K562 (cell line): Measurements from ENCODE around the gene XPC. TPM values are rescaled to one million over a fixed set of nuclear protein-coding genes. Genes with fewer than 3 reads are reported as not detected.

ENCODE experiments used
- AFF1 ChIP-seq, 2 experiments: fragments of 450-650 bp; IDR thresholded peaks; 2 replicates each; pipeline ENCODE4 v1.6.1; 2018; ENCODE audit warnings: mild to moderate bottlenecking in 2 of 2, low read depth in 1 of 2; ENCODE audit not compliant: partially characterized antibody in 2 of 2
- ARHGAP35 ChIP-seq: fragments of 450-650 bp; IDR thresholded peaks from 2 replicates; pipeline ENCODE4 v1.6.1; 2018; ENCODE audit not compliant: partially characterized antibody
- CSDE1 ChIP-seq, 2 experiments: fragments of 450-650 bp; IDR thresholded peaks; 2 replicates each; pipeline ENCODE4 v1.6.1; 2016; ENCODE audit warnings: mild to moderate bottlenecking in 1 of 2
- CTBP1 ChIP-seq: fragments of 450-650 bp; IDR thresholded peaks from 2 replicates; pipeline ENCODE4 v1.6.1; 2016; ENCODE audit warnings: borderline replicate concordance
- E4F1 ChIP-seq: fragments of 250-450 bp; sonication (Bioruptor Pico); IDR thresholded peaks from 2 replicates; pipeline ENCODE4 v1.5.0; 2021; ENCODE audit warnings: mild to moderate bottlenecking, borderline replicate concordance
- NFE2 ChIP-seq: IDR thresholded peaks from 2 replicates; pipeline ENCODE4 v1.6.1; 2014; ENCODE audit warnings: antibody characterized with exemption, low read depth
- ZNF431 ChIP-seq: sonication (generic); formaldehyde crosslinking; IDR thresholded peaks from 2 replicates; pipeline ENCODE4 v1.8.0; 2022; ENCODE audit warnings: mild to moderate bottlenecking, missing genetic modification reagents
- polyA plus RNA-seq, 8 experiments: library from polyadenylated mRNA; depleted of rRNA in 4 of 8; stranded (reverse) in 5 of 8; unstranded in 3 of 8; fragments of >200 nt; fragmentation: Nextera tagmentation in 2 of 8; fragmentation: Illumina TruSeq in 1 of 8; extraction: Ambion mirVana in 2 of 8; extraction: Trizol in 1 of 8; gene quantifications; 2 replicates each; pipeline versions ENCODE4 v1.2.1 to v1.2.3, GENCODE V29; 2011 to 2014; ENCODE audit warnings: inconsistent platforms in 1 of 8, missing spikeins in 1 of 8
- total RNA-seq, 7 experiments: library from RNA; depleted of rRNA in 6 of 7; stranded (reverse); fragments of >200 nt in 6 of 7; fragmentation: Illumina TruSeq in 2 of 7; extraction: Trizol in 2 of 7; gene quantifications; 2 replicates each; pipeline versions ENCODE4 v1.2.1 to v1.2.3, GENCODE V29; 2011 to 2021; ENCODE audit warnings: low replicate concordance in 1 of 7
- TF ChIP-seq, protein P1 (sequence below), 2 experiments: fragments of 450-650 bp in 1 of 2; sonication (generic) in 1 of 2; formaldehyde crosslinking in 1 of 2; IDR thresholded peaks; 2 replicates each; pipeline versions ENCODE4 v1.7.1 to v1.9.0; 2016 to 2022; ENCODE audit warnings: inconsistent platforms in 1 of 2, mild to moderate bottlenecking in 1 of 2, missing genetic modification reagents in 1 of 2
- TF ChIP-seq, protein P2 (sequence below), 2 experiments: fragments of 450-650 bp; conservative IDR thresholded peaks; 2 replicates each; pipeline ENCODE4 v1.6.1; 2017; ENCODE audit warnings: mild to moderate bottlenecking in 2 of 2, moderate library complexity in 2 of 2

Gene XPC
- total and polyA plus RNA-seq, 9 of the 15 experiments (the other 6 are each of a cell fraction or from before 2014, with no cell fraction given) = 3.8 to 54.7 (median 41.3) TPM

DNA sequence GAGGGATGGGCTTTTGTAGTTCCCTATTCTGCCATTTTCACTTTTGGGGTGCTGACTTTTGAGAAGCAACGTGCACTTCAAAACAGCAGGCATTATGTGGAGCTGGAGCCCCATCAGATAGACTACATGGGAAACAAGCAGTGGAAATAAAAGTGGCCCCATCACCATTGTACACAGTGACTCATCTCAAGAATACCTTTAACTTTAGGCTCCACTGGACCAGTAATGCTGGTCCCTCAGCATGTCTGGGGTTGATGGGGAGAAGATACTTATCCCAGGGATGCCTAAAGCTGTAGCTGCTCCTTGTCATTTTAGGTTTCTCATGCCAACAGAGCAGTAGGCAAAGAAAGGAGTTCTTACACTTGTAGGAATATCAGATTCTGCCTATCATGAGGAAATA is 45.2 kb upstream of the XPC start (continued):
- TF ChIP-seq, protein P1, sequence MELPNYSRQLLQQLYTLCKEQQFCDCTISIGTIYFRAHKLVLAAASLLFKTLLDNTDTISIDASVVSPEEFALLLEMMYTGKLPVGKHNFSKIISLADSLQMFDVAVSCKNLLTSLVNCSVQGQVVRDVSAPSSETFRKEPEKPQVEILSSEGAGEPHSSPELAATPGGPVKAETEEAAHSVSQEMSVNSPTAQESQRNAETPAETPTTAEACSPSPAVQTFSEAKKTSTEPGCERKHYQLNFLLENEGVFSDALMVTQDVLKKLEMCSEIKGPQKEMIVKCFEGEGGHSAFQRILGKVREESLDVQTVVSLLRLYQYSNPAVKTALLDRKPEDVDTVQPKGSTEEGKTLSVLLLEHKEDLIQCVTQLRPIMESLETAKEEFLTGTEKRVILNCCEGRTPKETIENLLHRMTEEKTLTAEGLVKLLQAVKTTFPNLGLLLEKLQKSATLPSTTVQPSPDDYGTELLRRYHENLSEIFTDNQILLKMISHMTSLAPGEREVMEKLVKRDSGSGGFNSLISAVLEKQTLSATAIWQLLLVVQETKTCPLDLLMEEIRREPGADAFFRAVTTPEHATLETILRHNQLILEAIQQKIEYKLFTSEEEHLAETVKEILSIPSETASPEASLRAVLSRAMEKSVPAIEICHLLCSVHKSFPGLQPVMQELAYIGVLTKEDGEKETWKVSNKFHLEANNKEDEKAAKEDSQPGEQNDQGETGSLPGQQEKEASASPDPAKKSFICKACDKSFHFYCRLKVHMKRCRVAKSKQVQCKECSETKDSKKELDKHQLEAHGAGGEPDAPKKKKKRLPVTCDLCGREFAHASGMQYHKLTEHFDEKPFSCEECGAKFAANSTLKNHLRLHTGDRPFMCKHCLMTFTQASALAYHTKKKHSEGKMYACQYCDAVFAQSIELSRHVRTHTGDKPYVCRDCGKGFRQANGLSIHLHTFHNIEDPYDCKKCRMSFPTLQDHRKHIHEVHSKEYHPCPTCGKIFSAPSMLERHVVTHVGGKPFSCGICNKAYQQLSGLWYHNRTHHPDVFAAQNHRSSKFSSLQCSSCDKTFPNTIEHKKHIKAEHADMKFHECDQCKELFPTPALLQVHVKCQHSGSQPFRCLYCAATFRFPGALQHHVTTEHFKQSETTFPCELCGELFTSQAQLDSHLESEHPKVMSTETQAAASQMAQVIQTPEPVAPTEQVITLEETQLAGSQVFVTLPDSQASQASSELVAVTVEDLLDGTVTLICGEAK (IDR thresholded peaks at IDR 0.05) = peak; percentile 5; the same call in 1 of the 2 replicates
- TF ChIP-seq, protein P1 (CRISPR knock-in tag; IDR thresholded peaks at IDR 0.05) = no peak
- peak; percentile 52; the same call in 1 of the 2 replicates for TF ChIP-seq NFE2
- TF ChIP-seq, protein P2, sequence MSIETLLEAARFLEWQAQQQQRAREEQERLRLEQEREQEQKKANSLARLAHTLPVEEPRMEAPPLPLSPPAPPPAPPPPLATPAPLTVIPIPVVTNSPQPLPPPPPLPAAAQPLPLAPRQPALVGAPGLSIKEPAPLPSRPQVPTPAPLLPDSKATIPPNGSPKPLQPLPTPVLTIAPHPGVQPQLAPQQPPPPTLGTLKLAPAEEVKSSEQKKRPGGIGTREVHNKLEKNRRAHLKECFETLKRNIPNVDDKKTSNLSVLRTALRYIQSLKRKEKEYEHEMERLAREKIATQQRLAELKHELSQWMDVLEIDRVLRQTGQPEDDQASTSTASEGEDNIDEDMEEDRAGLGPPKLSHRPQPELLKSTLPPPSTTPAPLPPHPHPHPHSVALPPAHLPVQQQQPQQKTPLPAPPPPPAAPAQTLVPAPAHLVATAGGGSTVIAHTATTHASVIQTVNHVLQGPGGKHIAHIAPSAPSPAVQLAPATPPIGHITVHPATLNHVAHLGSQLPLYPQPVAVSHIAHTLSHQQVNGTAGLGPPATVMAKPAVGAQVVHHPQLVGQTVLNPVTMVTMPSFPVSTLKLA (conservative IDR thresholded peaks at IDR 0.05) = 0 out of 4 replicates have a peak, but pooled peaks of 1 of the 2 experiments have one; percentile 17
- peak; percentile 89 for TF ChIP-seq CTBP1
- TF ChIP-seq ZNF431 (CRISPR knock-in tag) = peak; percentile 65; the same call in 1 of the 2 replicates
- no peak for TF ChIP-seq E4F1
- TF ChIP-seq CSDE1 (IDR thresholded peaks at IDR 0.05) = no peak
- no peak for TF ChIP-seq ARHGAP35
- peak in 1 of 2 experiments; percentile 10 for TF ChIP-seq AFF1 (IDR thresholded peaks at IDR 0.05; ENCODE audit: low read depth in 1 of 2, partially characterized antibody in 2 of 2)
